ENCODE results near the gene PPP1R3E. TPM values are rescaled to one million over a fixed set of nuclear protein-coding genes. Genes with fewer than 3 reads are reported as not detected.
A peak's percentile ranks its signal among the peaks of the same experiment; 100 is the strongest.

The PPP1R3E gene
- total and polyA plus RNA-seq, 2 of the 13 experiments (the other 11 are each of a cell fraction or from before 2014, with no cell fraction given), result 16.5 to 26.5 TPM

- TF ChIP-seq PAWR (CRISPR knock-in tag; IDR thresholded peaks at IDR 0.05; ENCODE audit: borderline replicate concordance) (no peak), ZNF256 (CRISPR knock-in tag; conservative IDR thresholded peaks at IDR 0.05) (no peak; the same call in 1 of the 2 replicates), NFYC (CRISPR knock-in tag; IDR thresholded peaks at IDR 0.05) (peak; percentile 40; the same call in 1 of the 2 replicates), HIC2 (CRISPR knock-in tag; IDR thresholded peaks at IDR 0.05; ENCODE audit: low read depth) (no peak), TRAFD1 (CRISPR knock-in tag; IDR thresholded peaks at IDR 0.05; ENCODE audit: borderline replicate concordance) (peak; percentile 96; the same call in 1 of the 2 replicates), REL (CRISPR knock-in tag; conservative IDR thresholded peaks at IDR 0.05) (no peak), XBP1 (CRISPR knock-in tag; IDR thresholded peaks at IDR 0.05) (no peak), CENPX (CRISPR knock-in tag; IDR thresholded peaks at IDR 0.05) (no peak), PRDM10 (CRISPR knock-in tag; IDR thresholded peaks at IDR 0.05; ENCODE audit: low read depth) (peak; percentile 76; the same call in 1 of the 2 replicates), ESRRA (CRISPR knock-in tag; IDR thresholded peaks at IDR 0.05; ENCODE audit: low read depth) (no peak), TAF15 (IDR thresholded peaks at IDR 0.05; ENCODE audit: low read depth, low read length, poor library complexity, severe bottlenecking) (peak; percentile 35), SAFB2 (CRISPR knock-in tag; IDR thresholded peaks at IDR 0.05; ENCODE audit: borderline replicate concordance, low read depth) (peak; percentile 82), SIN3A (IDR thresholded peaks at IDR 0.05; ENCODE audit: borderline replicate concordance, low read depth, low read length) (peak; percentile 94; the same call in 1 of the 2 replicates), ZNF781 (CRISPR knock-in tag; IDR thresholded peaks at IDR 0.05; ENCODE audit: borderline replicate concordance, not compliant biosample characterization) (no peak), ZBTB33 (CRISPR knock-in tag; IDR thresholded peaks at IDR 0.05) (no peak; the same call in 1 of the 2 replicates), ZNF619 (CRISPR knock-in tag; IDR thresholded peaks at IDR 0.05) (no peak; the same call in 1 of the 2 replicates), ZNF644 (CRISPR knock-in tag; IDR thresholded peaks at IDR 0.05; ENCODE audit: low read depth) (no peak), HOXA9 (CRISPR knock-in tag; IDR thresholded peaks at IDR 0.05; ENCODE audit: borderline replicate concordance) (no peak), ARNT (IDR thresholded peaks at IDR 0.05) (no peak)
Measured at GRCh38 chr14:23302290-23303225, at the start of gene PPP1R3E (continued).
